Nephron progenitor cell (in vitro differentiated cells): ENCODE results near the gene HCRTR1.

ENCODE experiments used
- DNase-seq: peaks from one replicate; pipeline ENCODE4 v3.0.0; 2021
- H3K27ac Mint-ChIP-seq: 2 replicates; pipeline ENCODE4 v1.8.0; 2021; ENCODE audit warnings: mild to moderate bottlenecking, moderate library complexity, mixed read lengths
- H3K27me3 Mint-ChIP-seq: 2 replicates; pipeline ENCODE4 v1.8.0; 2021; ENCODE audit warnings: mild to moderate bottlenecking, low read depth, mixed read lengths; ENCODE audit not compliant: poor library complexity
- H3K36me3 Mint-ChIP-seq: 2 replicates; pipeline ENCODE4 v1.8.0; 2021; ENCODE audit warnings: low read depth, mixed read lengths
- H3K4me1 Mint-ChIP-seq: 2 replicates; pipeline ENCODE4 v1.8.0; 2021; ENCODE audit warnings: mixed read lengths
- H3K4me3 Mint-ChIP-seq: 2 replicates; pipeline ENCODE4 v1.8.0; 2021; ENCODE audit warnings: mild to moderate bottlenecking, moderate library complexity, mixed read lengths
- H3K9me3 Mint-ChIP-seq: 2 replicates; pipeline ENCODE4 v1.8.0; 2021; ENCODE audit warnings: mild to moderate bottlenecking, moderate library complexity, mixed read lengths
- CTCF ChIP-seq: fragments of 200-600 bp; sonication (generic); IDR thresholded peaks from 2 replicates; pipeline ENCODE4 v1.5.0; 2021; ENCODE audit warnings: antibody characterized with exemption

Gene HCRTR1

GRCh38 chr1:31657020-31657804 is 39.7 kb downstream of the HCRTR1 start:
- no peak for DNase-seq
- Mint-ChIP-seq H3K4me1 (peaks cover 8% of the 10 kb centered on the region), H3K27ac (no peak overlapping the region), H3K4me3 (no peak overlapping the region), H3K36me3 (no peaks in the 10 kb centered on the region), H3K27me3 (peaks cover 16% of the 10 kb centered on the region), H3K9me3 (no peaks in the 10 kb centered on the region)
- no peak for TF ChIP-seq CTCF

GRCh38 chr1:31657972-31658510 is 40.6 kb downstream of the HCRTR1 start:
- Mint-ChIP-seq H3K27me3 (peaks cover 17% of the 10 kb centered on the region), H3K36me3 (no peaks in the 10 kb centered on the region), H3K9me3 (no peaks in the 10 kb centered on the region), H3K4me3 (no peak overlapping the region), H3K27ac (no peak overlapping the region), H3K4me1 (peaks cover 8% of the 10 kb centered on the region)
- TF ChIP-seq CTCF, result no peak
- DNase-seq, result no peak

- Mint-ChIP-seq H3K4me1 (peaks cover 8% of the 10 kb centered on the region), H3K27me3 (peaks cover 18% of the 10 kb centered on the region), H3K9me3 (no peaks in the 10 kb centered on the region), H3K36me3 (no peaks in the 10 kb centered on the region), H3K4me3 (no peak overlapping the region), H3K27ac (no peak overlapping the region)
- TF ChIP-seq CTCF, result no peak
- DNase-seq, result no peak
Observed at GRCh38 chr1:31658721-31659120, 41.2 kb downstream of the HCRTR1 start.

GRCh38 chr1:31659889-31660288 is 42.4 kb downstream of the HCRTR1 start:
- Mint-ChIP-seq H3K27me3 (peaks cover 18% of the 10 kb centered on the region), H3K9me3 (no peaks in the 10 kb centered on the region), H3K36me3 (no peaks in the 10 kb centered on the region), H3K4me1 (peaks cover 8% of the 10 kb centered on the region), H3K27ac (no peak overlapping the region), H3K4me3 (no peak overlapping the region)
- DNase-seq, result no peak
- no peak for TF ChIP-seq CTCF

GRCh38 chr1:31660871-31661455 is 43.5 kb downstream of the HCRTR1 start:
- H3K27ac Mint-ChIP-seq, result no peak overlapping the region
- no peaks in the 10 kb centered on the region for H3K9me3 Mint-ChIP-seq
- peaks cover 8% of the 10 kb centered on the region for H3K4me1 Mint-ChIP-seq
- no peak for DNase-seq
- no peak overlapping the region for H3K4me3 Mint-ChIP-seq
- H3K27me3 Mint-ChIP-seq, result peaks cover 18% of the 10 kb centered on the region
- H3K36me3 Mint-ChIP-seq, result no peaks in the 10 kb centered on the region
- TF ChIP-seq CTCF, result no peak

- Mint-ChIP-seq H3K4me3 (no peak overlapping the region), H3K9me3 (no peaks in the 10 kb centered on the region), H3K27ac (no peak overlapping the region), H3K4me1 (peaks cover 16% of the 10 kb centered on the region), H3K27me3 (peaks cover 13% of the 10 kb centered on the region), H3K36me3 (no peaks in the 10 kb centered on the region)
- TF ChIP-seq CTCF, result no peak
- no peak for DNase-seq
Observed at GRCh38 chr1:31661856-31662255, 44.4 kb downstream of the HCRTR1 start.
